ENCODE data around the gene ALDH1A1. TPM values are rescaled to one million over a fixed set of nuclear protein-coding genes. Genes with fewer than 3 reads are reported as not detected.

The ALDH1A1 gene
- total RNA-seq, 1 donor from 2014 or later, result 1.5 TPM

DNA sequence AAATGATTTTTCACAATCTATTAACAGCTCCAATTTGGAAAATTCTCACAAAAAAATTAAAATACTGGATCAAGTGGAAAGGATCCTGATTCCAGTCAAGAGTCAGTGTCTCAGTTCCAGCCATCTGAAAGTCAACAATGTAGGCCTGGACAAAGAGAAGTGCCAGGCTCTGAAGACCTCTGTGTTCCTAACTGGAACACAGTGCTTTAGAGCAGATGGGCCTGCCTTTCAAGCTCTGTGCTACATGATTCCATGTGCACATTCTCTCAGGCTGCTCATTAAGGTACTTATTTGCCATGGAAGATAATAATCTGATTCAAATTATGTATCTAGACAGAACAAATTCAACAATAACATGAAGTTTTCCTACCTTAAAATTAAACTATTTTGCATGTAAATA, 30.2 kb upstream of the ALDH1A1 start:
- DNase-seq (ENCODE audit: low read depth) (no peak), FAIRE-seq (no peak)
- Histone ChIP-seq H2AFZ (ENCODE audit: low read depth, low read length) (no peak overlapping the region), H3K4me1 (ENCODE audit: insufficient read depth, low read length) (no peaks in the 10 kb centered on the region), H3K4me3 (ENCODE audit: insufficient read depth, low read depth, low read length) (no peak overlapping the region), H3K27me3 (ENCODE audit: insufficient read depth, low read length) (no peaks in the 10 kb centered on the region), H4K20me1 (ENCODE audit: insufficient read depth, low read length) (no peaks in the 10 kb centered on the region), H3K9me3 (ENCODE audit: insufficient read depth, low read depth, low read length) (no peaks in the 10 kb centered on the region), H3K79me2 (ENCODE audit: insufficient read depth, low read length) (no peaks in the 10 kb centered on the region), H3K27ac (ENCODE audit: low read depth, low read length) (no peak overlapping the region), H3K9ac (ENCODE audit: low read length) (no peak overlapping the region), H3K4me2 (ENCODE audit: low read length) (no peak overlapping the region), H3K36me3 (ENCODE audit: insufficient read depth, low read length) (no peaks in the 10 kb centered on the region)
- H3K27me3 Mint-ChIP-seq (ENCODE audit: low read depth, unreplicated experiment), result no peaks in the 10 kb centered on the region
- H3K27ac Mint-ChIP-seq (ENCODE audit: unreplicated experiment), result peak overlapping the region; percentile 3
- H3K4me1 Mint-ChIP-seq (ENCODE audit: low read depth, unreplicated experiment), result peaks cover 23% of the 10 kb centered on the region
- H3K9me3 Mint-ChIP-seq (ENCODE audit: unreplicated experiment), result no peaks in the 10 kb centered on the region
- H3K36me3 Mint-ChIP-seq (ENCODE audit: low read depth, unreplicated experiment), result no peaks in the 10 kb centered on the region
- H3K4me3 Mint-ChIP-seq (ENCODE audit: unreplicated experiment), result no peak overlapping the region
- no peak for TF ChIP-seq EZH2 (IDR thresholded peaks at IDR 0.05; ENCODE audit: insufficient read depth, low read length)
- TF ChIP-seq, protein P1, sequence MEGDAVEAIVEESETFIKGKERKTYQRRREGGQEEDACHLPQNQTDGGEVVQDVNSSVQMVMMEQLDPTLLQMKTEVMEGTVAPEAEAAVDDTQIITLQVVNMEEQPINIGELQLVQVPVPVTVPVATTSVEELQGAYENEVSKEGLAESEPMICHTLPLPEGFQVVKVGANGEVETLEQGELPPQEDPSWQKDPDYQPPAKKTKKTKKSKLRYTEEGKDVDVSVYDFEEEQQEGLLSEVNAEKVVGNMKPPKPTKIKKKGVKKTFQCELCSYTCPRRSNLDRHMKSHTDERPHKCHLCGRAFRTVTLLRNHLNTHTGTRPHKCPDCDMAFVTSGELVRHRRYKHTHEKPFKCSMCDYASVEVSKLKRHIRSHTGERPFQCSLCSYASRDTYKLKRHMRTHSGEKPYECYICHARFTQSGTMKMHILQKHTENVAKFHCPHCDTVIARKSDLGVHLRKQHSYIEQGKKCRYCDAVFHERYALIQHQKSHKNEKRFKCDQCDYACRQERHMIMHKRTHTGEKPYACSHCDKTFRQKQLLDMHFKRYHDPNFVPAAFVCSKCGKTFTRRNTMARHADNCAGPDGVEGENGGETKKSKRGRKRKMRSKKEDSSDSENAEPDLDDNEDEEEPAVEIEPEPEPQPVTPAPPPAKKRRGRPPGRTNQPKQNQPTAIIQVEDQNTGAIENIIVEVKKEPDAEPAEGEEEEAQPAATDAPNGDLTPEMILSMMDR (IDR thresholded peaks at IDR 0.05; ENCODE audit: insufficient read depth, low read depth, low read length), result no peak

DNA sequence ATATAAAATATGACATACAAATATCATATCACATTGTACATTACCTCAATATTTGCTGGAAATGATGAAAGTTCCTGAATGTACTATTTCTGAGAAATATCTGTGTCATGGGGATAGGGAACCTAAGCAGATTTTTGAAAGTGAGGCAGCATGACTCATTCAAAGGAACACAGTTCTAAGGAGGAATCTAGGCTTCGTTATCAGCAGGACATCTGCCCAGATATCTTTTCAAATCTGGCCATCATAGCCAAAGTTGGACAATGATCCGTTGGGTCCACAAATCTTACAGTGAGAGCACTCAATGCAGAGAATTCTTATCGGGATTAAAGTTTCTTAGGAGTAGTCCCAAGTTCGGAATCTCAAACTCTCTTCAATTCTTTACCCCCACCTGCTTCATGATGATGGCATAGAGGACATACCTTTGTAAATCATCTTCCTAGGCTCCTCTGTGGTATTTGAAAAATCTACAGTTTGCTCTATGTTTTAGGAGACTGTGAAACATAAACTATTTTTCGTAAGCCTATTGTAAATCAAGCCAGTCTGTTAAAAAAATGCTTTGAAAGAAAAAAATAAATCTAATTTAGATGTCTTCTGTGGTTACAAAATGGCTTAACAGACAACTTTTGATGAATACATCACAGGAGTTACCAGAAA, 29.4 kb upstream of the ALDH1A1 start:
- no peaks in the 10 kb centered on the region for H3K36me3 ChIP-seq (ENCODE audit: insufficient read depth, low read length)
- H3K4me1 ChIP-seq (ENCODE audit: insufficient read depth, low read length), result no peaks in the 10 kb centered on the region
- no peak overlapping the region for H3K4me2 ChIP-seq (ENCODE audit: low read length)
- no peak for TF ChIP-seq EZH2 (IDR thresholded peaks at IDR 0.05; ENCODE audit: insufficient read depth, low read length)
- TF ChIP-seq, protein P1 (IDR thresholded peaks at IDR 0.05; ENCODE audit: insufficient read depth, low read depth, low read length), result no peak
- Mint-ChIP-seq H3K9me3 (ENCODE audit: unreplicated experiment) (no peaks in the 10 kb centered on the region), H3K36me3 (ENCODE audit: low read depth, unreplicated experiment) (no peaks in the 10 kb centered on the region), H3K4me3 (ENCODE audit: unreplicated experiment) (no peak overlapping the region), H3K27ac (ENCODE audit: unreplicated experiment) (peak overlapping the region; percentile 26), H3K27me3 (ENCODE audit: low read depth, unreplicated experiment) (no peaks in the 10 kb centered on the region), H3K4me1 (ENCODE audit: low read depth, unreplicated experiment) (peaks cover 23% of the 10 kb centered on the region)
- H2AFZ ChIP-seq (ENCODE audit: low read depth, low read length), result no peak overlapping the region
- DNase-seq (ENCODE audit: low read depth) (no peak), FAIRE-seq (peak; percentile 9)
- no peaks in the 10 kb centered on the region for H3K9me3 ChIP-seq (ENCODE audit: insufficient read depth, low read depth, low read length)
- no peaks in the 10 kb centered on the region for H4K20me1 ChIP-seq (ENCODE audit: insufficient read depth, low read length)
- H3K79me2 ChIP-seq (ENCODE audit: insufficient read depth, low read length), result no peaks in the 10 kb centered on the region
- no peak overlapping the region for H3K9ac ChIP-seq (ENCODE audit: low read length)
- H3K27me3 ChIP-seq (ENCODE audit: insufficient read depth, low read length), result no peaks in the 10 kb centered on the region
- no peak overlapping the region for H3K27ac ChIP-seq (ENCODE audit: low read depth, low read length)
- no peak overlapping the region for H3K4me3 ChIP-seq (ENCODE audit: insufficient read depth, low read depth, low read length)

DNA sequence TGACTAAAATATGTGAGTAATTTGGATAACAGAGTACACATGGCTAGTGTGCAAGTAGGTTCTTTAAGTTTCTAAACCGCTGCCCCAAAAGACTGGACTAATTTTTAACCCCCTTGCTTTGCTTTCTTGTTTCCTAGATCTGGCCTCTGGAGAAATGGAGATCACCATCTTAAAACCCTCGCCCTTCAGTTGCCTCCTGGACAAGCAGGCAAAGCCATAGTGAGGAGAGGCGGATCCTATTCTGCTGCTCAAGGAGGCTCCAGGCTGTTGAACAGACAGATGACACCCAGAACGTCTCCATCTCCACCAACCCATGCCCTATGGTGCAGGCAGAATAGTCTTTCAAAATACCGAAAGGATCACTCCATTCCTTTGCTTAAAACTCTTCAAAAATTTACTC, 28.6 kb upstream of the ALDH1A1 start:
- no peak overlapping the region for H2AFZ ChIP-seq (ENCODE audit: low read depth, low read length)
- FAIRE-seq, result no peak

More for the DNA sequence above, 28.6 kb upstream of the ALDH1A1 start:
- H3K9me3 Mint-ChIP-seq (ENCODE audit: unreplicated experiment), result no peaks in the 10 kb centered on the region
- H3K27me3 Mint-ChIP-seq (ENCODE audit: low read depth, unreplicated experiment), result no peaks in the 10 kb centered on the region
- no peak overlapping the region for H3K4me2 ChIP-seq (ENCODE audit: low read length)
- H3K79me2 ChIP-seq (ENCODE audit: insufficient read depth, low read length), result no peaks in the 10 kb centered on the region
- TF ChIP-seq, protein P1 (IDR thresholded peaks at IDR 0.05; ENCODE audit: insufficient read depth, low read depth, low read length), result no peak
- H4K20me1 ChIP-seq (ENCODE audit: insufficient read depth, low read length), result no peaks in the 10 kb centered on the region
- H3K27ac ChIP-seq (ENCODE audit: low read depth, low read length), result no peak overlapping the region
- H3K4me3 Mint-ChIP-seq (ENCODE audit: unreplicated experiment), result no peak overlapping the region
- DNase-seq (ENCODE audit: low read depth), result no peak
- no peaks in the 10 kb centered on the region for H3K36me3 ChIP-seq (ENCODE audit: insufficient read depth, low read length)
- H3K4me1 Mint-ChIP-seq (ENCODE audit: low read depth, unreplicated experiment), result peaks cover 23% of the 10 kb centered on the region
- H3K9ac ChIP-seq (ENCODE audit: low read length), result no peak overlapping the region
- no peaks in the 10 kb centered on the region for H3K27me3 ChIP-seq (ENCODE audit: insufficient read depth, low read length)
- H3K9me3 ChIP-seq (ENCODE audit: insufficient read depth, low read depth, low read length), result no peaks in the 10 kb centered on the region
- no peaks in the 10 kb centered on the region for H3K36me3 Mint-ChIP-seq (ENCODE audit: low read depth, unreplicated experiment)
- H3K27ac Mint-ChIP-seq (ENCODE audit: unreplicated experiment), result peak overlapping the region; percentile 35
- H3K4me1 ChIP-seq (ENCODE audit: insufficient read depth, low read length), result no peaks in the 10 kb centered on the region
- H3K4me3 ChIP-seq (ENCODE audit: insufficient read depth, low read depth, low read length), result no peak overlapping the region

Measured in astrocyte (in vitro differentiated cells and primary cell).